Rectal smooth muscle tissue (tissue), 1 donor: ENCODE results near the gene GAL.

ENCODE experiments used
- H3K27ac ChIP-seq: one replicate; pipeline ENCODE4 v1.7.0; 2013; ENCODE audit warnings: low read depth, low read length, inconsistent platforms
- H3K27me3 ChIP-seq: one replicate; pipeline ENCODE4 v1.7.0; 2013; ENCODE audit warnings: low read length; ENCODE audit not compliant: control insufficient read depth, insufficient read depth
- H3K36me3 ChIP-seq: one replicate; pipeline ENCODE4 v1.7.0; 2013; ENCODE audit warnings: low read length; ENCODE audit not compliant: control insufficient read depth, insufficient read depth
- H3K4me1 ChIP-seq: one replicate; pipeline ENCODE4 v1.7.0; 2013; ENCODE audit warnings: low read length; ENCODE audit not compliant: control insufficient read depth, insufficient read depth
- H3K4me3 ChIP-seq: one replicate; pipeline ENCODE4 v1.7.0; 2013; ENCODE audit warnings: low read length
- H3K9ac ChIP-seq: one replicate; pipeline ENCODE4 v1.7.0; 2013; ENCODE audit warnings: low read length

The GAL gene

DNA sequence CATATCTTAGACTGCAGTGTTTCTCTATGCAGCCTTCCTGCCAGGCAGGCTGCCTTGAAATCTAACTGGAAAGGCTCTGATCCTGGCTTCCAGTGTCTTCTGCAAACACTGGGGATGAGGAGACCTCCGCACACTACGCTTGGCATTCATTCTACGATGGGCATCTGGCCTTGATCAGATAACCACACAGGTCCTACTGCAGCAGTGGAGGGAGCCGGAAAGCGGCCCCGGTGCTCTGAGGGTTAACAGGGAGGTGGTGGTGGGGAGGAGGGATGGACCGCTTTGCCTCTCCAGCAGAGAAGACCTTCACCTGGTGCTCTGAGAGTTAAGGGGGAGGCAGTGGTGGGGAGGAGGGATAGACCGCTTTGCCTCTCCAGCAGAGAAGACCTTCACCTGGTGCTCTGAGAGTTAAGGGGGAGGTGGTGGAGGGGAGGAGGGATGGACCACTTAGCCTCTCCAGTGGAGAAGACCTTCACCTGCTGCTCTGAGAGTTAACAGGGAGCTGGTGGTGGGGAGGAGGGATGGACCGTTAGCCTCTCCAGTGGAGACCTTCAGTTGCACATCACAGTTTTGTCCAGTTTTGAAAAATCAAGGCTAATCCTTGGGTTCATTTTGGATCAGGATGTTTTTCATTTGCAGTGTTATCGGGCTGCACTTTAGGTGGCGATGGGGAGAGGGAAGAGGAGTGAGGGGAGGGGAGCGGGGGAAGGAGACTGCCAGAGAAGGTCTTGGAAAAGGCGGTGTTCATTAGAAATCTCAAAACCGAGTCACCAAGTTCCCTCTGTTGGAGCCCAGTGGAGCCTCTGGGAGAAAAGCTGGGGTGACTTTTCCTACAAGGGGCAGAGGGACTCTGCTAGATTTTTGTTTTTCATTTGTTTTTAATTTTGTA is 5.6 kb downstream of the GAL start:
- Histone ChIP-seq H3K4me3 (no peak overlapping the region), H3K9ac (no peak overlapping the region), H3K27me3 (peaks cover 14% of the 10 kb centered on the region)

GRCh38 chr11:68690671-68691401 is 6.5 kb downstream of the GAL start:
- Histone ChIP-seq H3K27me3 (peaks cover 8% of the 10 kb centered on the region), H3K9ac (no peak overlapping the region), H3K4me3 (no peak overlapping the region), H3K4me1 (no peaks in the 10 kb centered on the region), H3K27ac (no peak overlapping the region), H3K36me3 (no peaks in the 10 kb centered on the region)

More for the DNA sequence above, 5.6 kb downstream of the GAL start:
- H3K4me1 ChIP-seq, result no peaks in the 10 kb centered on the region
- H3K27ac ChIP-seq, result no peak overlapping the region
- H3K36me3 ChIP-seq, result no peaks in the 10 kb centered on the region

GRCh38 chr11:68691402-68691784 is 7.0 kb downstream of the GAL start:
- Histone ChIP-seq H3K36me3 (no peaks in the 10 kb centered on the region), H3K9ac (no peak overlapping the region), H3K27me3 (peaks cover 3% of the 10 kb centered on the region), H3K27ac (no peak overlapping the region), H3K4me3 (no peak overlapping the region), H3K4me1 (no peaks in the 10 kb centered on the region)

DNA sequence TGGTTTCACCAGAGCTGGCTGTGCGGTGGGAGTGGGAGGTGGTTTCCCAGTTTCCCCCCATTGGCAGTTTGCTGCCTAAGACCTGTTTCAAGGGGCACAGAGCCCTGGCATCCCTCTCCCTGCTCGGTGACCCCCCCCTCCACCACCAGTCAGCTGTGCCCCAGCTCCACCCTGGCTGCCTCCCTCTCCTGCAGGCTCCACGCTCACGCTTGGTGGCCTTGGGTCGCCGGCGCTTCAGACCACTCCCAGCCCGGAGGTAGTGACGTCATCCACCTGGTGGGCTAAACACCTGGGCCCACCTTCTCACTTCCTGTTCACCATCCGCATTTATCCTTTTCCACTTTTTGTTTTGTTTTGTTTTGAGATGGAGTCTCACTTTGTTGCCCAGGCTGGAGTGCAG is 7.8 kb downstream of the GAL start:
- Histone ChIP-seq H3K9ac (no peak overlapping the region), H3K36me3 (no peaks in the 10 kb centered on the region), H3K27me3 (peaks cover 2% of the 10 kb centered on the region), H3K27ac (no peak overlapping the region), H3K4me1 (no peaks in the 10 kb centered on the region), H3K4me3 (no peak overlapping the region)

DNA sequence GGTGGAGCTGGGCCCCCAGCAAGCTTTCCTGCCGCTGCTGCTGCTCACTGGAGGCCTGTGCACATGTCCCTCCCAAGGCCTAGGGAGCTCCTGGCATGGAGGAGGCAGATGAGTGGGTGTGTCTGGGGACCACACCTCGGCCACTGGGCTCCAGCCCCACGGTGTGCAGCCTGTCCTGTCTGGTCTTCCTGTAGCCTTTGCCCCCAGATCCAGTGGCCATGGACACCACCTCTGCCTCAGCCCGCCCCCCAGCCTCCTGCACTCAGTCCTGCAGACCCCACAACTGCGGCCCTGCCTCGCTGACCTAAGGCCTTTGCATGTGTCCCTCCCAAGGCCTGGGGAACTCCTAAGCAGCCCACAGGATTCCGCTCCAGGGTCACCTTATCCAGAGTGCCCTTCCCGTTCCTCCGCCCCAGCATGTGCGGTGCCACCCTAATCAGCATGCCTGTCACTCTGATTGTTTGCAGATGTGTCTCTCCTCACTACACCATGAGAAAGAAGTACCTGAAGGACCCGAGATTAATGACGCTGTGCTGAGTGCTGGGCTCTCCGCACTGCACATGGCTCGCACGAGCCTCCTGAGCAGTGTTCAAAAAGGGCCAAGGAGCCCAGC is 8.6 kb downstream of the GAL start:
- Histone ChIP-seq H3K4me1 (no peaks in the 10 kb centered on the region), H3K27me3 (peaks cover 2% of the 10 kb centered on the region)

GRCh38 chr11:68693484-68693882 is 9.1 kb downstream of the GAL start:
- H3K27ac ChIP-seq, result no peak overlapping the region
- H3K4me3 ChIP-seq, result no peak overlapping the region
- H3K27me3 ChIP-seq, result peaks cover 2% of the 10 kb centered on the region
- no peaks in the 10 kb centered on the region for H3K4me1 ChIP-seq
- no peak overlapping the region for H3K9ac ChIP-seq
- H3K36me3 ChIP-seq, result no peaks in the 10 kb centered on the region

More for the DNA sequence above, 8.6 kb downstream of the GAL start:
- H3K4me3 ChIP-seq, result no peak overlapping the region
- no peak overlapping the region for H3K27ac ChIP-seq
- no peaks in the 10 kb centered on the region for H3K36me3 ChIP-seq
- H3K9ac ChIP-seq, result no peak overlapping the region

GRCh38 chr11:68694431-68695297 is 10.3 kb downstream of the GAL start:
- Histone ChIP-seq H3K36me3 (no peaks in the 10 kb centered on the region), H3K4me1 (no peaks in the 10 kb centered on the region), H3K4me3 (no peak overlapping the region), H3K27me3 (peaks cover 2% of the 10 kb centered on the region), H3K27ac (no peak overlapping the region), H3K9ac (no peak overlapping the region)

- Histone ChIP-seq H3K4me1 (no peaks in the 10 kb centered on the region), H3K36me3 (no peaks in the 10 kb centered on the region), H3K27ac (no peak overlapping the region), H3K9ac (no peak overlapping the region), H3K27me3 (peaks cover 2% of the 10 kb centered on the region), H3K4me3 (no peak overlapping the region)
These were observed 11.2 kb downstream of the GAL start for GRCh38 chr11:68695531-68695930.

GRCh38 chr11:68698993-68699392 is 14.6 kb downstream of the GAL start:
- Histone ChIP-seq H3K4me3 (no peak overlapping the region), H3K36me3 (no peaks in the 10 kb centered on the region), H3K27ac (no peak overlapping the region), H3K9ac (no peak overlapping the region), H3K27me3 (no peaks in the 10 kb centered on the region), H3K4me1 (no peaks in the 10 kb centered on the region)

- Histone ChIP-seq H3K4me1 (no peaks in the 10 kb centered on the region), H3K27ac (no peak overlapping the region), H3K36me3 (no peaks in the 10 kb centered on the region), H3K27me3 (peaks cover 3% of the 10 kb centered on the region), H3K9ac (no peak overlapping the region), H3K4me3 (no peak overlapping the region)
These were observed 20.5 kb downstream of the GAL start for GRCh38 chr11:68704887-68705286.

DNA sequence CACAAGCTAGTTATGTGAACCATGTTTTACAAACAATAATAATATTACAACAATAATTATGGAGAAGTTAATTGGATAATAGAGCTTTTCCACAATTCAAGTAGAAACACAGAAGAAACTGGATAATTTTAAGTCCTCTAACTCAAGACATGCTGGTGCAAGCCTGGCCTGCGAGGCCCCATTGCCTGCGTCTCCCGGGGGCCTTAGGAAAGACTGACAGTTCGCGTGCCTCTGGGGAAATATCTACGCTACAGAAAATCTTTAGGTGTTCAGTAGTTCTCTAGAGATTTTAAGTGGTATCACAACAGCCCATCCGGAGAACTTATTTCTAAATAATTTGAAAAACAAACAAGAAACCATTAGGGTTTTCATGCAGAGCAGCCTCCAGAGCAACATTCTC is 23.2 kb downstream of the GAL start:
- H3K36me3 ChIP-seq, result peaks cover 2% of the 10 kb centered on the region
- H3K4me1 ChIP-seq, result no peaks in the 10 kb centered on the region
- peaks cover 3% of the 10 kb centered on the region for H3K27me3 ChIP-seq
- no peak overlapping the region for H3K9ac ChIP-seq
- no peak overlapping the region for H3K27ac ChIP-seq
- no peak overlapping the region for H3K4me3 ChIP-seq

DNA sequence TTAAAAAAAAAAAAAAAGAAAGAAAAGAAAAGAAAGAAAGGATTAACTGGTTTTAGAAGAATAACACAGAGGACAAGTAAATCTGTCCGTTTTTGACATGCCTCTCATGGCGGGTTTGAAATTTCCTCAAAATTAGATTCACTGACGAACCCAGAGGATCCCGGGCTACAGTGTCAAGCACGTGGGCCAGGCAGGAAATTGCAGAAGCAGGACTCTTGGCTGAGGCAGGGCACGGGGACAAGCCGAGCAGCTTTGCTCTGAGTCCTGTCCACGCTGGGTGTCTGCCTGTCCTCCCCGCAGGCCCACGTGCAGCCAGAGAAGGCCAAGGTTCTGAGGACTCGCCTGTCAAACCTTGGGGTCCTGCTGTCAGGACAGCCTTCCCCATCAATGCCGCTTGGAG is 24.7 kb downstream of the GAL start:
- no peak overlapping the region for H3K4me3 ChIP-seq
- no peak overlapping the region for H3K27ac ChIP-seq
- H3K36me3 ChIP-seq, result peaks cover 2% of the 10 kb centered on the region
- peaks cover 3% of the 10 kb centered on the region for H3K27me3 ChIP-seq
- no peaks in the 10 kb centered on the region for H3K4me1 ChIP-seq
- H3K9ac ChIP-seq, result no peak overlapping the region
